ENCODE data around the gene NBL1. TPM values are rescaled to one million over a fixed set of nuclear protein-coding genes. Genes with fewer than 3 reads are reported as not detected.
A peak's percentile ranks its signal among the peaks of the same experiment; 100 is the strongest.

NBL1 gene
- total and polyA plus RNA-seq, 5 experiments from 2014 or later = 7.7 to 19.3 (median 14.0) TPM

GRCh38 chr1:19682257-19682656 lies 38.1 kb downstream of the NBL1 start:
- Mint-ChIP-seq H3K4me3 (no peak overlapping the region), H3K4me1 (peaks cover under 1 to 8% (median 6%) of the 10 kb centered on the region in 4 donors), H3K27ac (peak overlapping the region in 1 of 10 donors; percentile 27), H3K27me3 (peaks cover 0 to 1% (median 0%) of the 10 kb centered on the region in 5 donors), H3K9me3 (peaks cover 0 to 2% (median 0%) of the 10 kb centered on the region in 9 donors), H3K36me3 (peaks cover 0 to 8% (median 3%) of the 10 kb centered on the region in 3 donors)
- DNase-seq (no peak), ATAC-seq (no peak)
- POLR2A ChIA-PET = no interaction called here

- POLR2A ChIA-PET = no interaction called here
- Mint-ChIP-seq H3K27ac (no peak overlapping the region), H3K4me3 (no peak overlapping the region), H3K9me3 (peaks cover 0 to 4% (median 0%) of the 10 kb centered on the region in 9 donors), H3K27me3 (no peaks in the 10 kb centered on the region), H3K4me1 (peaks cover 7 to 14% (median 11%) of the 10 kb centered on the region in 4 donors), H3K36me3 (peaks cover 0 to 12% (median 3%) of the 10 kb centered on the region in 3 donors)
- DNase-seq = no peak
- no peak for ATAC-seq
Measured at GRCh38 chr1:19682901-19683300, 38.8 kb downstream of the NBL1 start.

- POLR2A ChIA-PET = interaction anchor here (0.8 kb wide), 1 partner anchor 21 kb away, joined by 3 read pairs; no protein-coding TSS in a partner anchor
- no peak overlapping the region for H3K27ac Mint-ChIP-seq
- no peaks in the 10 kb centered on the region for H3K27me3 Mint-ChIP-seq
- peaks cover 0 to 12% (median 3%) of the 10 kb centered on the region in 3 donors for H3K36me3 Mint-ChIP-seq
- ATAC-seq = no peak
- peaks cover 0 to 4% (median 0%) of the 10 kb centered on the region in 9 donors for H3K9me3 Mint-ChIP-seq
- H3K4me3 Mint-ChIP-seq = no peak overlapping the region
- H3K4me1 Mint-ChIP-seq = peaks cover 11 to 19% (median 14%) of the 10 kb centered on the region in 4 donors
- peak in 1 of 10 donors; percentile 30 for DNase-seq
Measured at GRCh38 chr1:19683351-19683750, 39.2 kb downstream of the NBL1 start.

- Mint-ChIP-seq H3K27ac (peak overlapping the region in 2 of 10 donors; percentile 33 to 34), H3K4me3 (no peak overlapping the region)
- no peak for ATAC-seq
Measured at GRCh38 chr1:19684677-19685076, 40.6 kb downstream of the NBL1 start.

GRCh38 chr1:19685994-19686393 lies 41.9 kb downstream of the NBL1 start:
- DNase-seq (no peak), ATAC-seq (no peak)
- H3K27ac Mint-ChIP-seq = peak overlapping the region in 2 of 10 donors; percentile 48 to 76
- peaks cover 20 to 39% (median 30%) of the 10 kb centered on the region in 4 donors for H3K4me1 Mint-ChIP-seq
- H3K9me3 Mint-ChIP-seq = peaks cover 0 to 8% (median 0%) of the 10 kb centered on the region in 9 donors
- H3K36me3 Mint-ChIP-seq = peaks cover 5 to 21% (median 5%) of the 10 kb centered on the region in 3 donors
- no peaks in the 10 kb centered on the region for H3K27me3 Mint-ChIP-seq
- POLR2A ChIA-PET = no interaction called here
- no peak overlapping the region for H3K4me3 Mint-ChIP-seq

More at GRCh38 chr1:19684677-19685076, 40.6 kb downstream of the NBL1 start:
- peak in 1 of 10 donors; percentile 15 for DNase-seq
- Mint-ChIP-seq H3K27me3 (no peaks in the 10 kb centered on the region), H3K9me3 (peaks cover 0 to 4% (median 0%) of the 10 kb centered on the region in 9 donors), H3K4me1 (peaks cover 17 to 32% (median 24%) of the 10 kb centered on the region in 4 donors), H3K36me3 (peaks cover 0 to 12% (median 3%) of the 10 kb centered on the region in 3 donors)
- POLR2A ChIA-PET = interaction anchor here (1.0 kb wide), 1 partner anchor 8 kb away, joined by 3 read pairs; no protein-coding TSS in a partner anchor

GRCh38 chr1:19687414-19687813 lies 43.3 kb downstream of the NBL1 start:
- H3K36me3 Mint-ChIP-seq = peaks cover 5 to 30% (median 9%) of the 10 kb centered on the region in 3 donors
- peaks cover 0 to 12% (median 0%) of the 10 kb centered on the region in 9 donors for H3K9me3 Mint-ChIP-seq
- no peaks in the 10 kb centered on the region for H3K27me3 Mint-ChIP-seq
- H3K4me3 Mint-ChIP-seq = peak overlapping the region in 6 of 10 donors; percentile 7 to 72 (median 60)
- ATAC-seq (no peak), DNase-seq (peak in 1 of 10 donors; percentile 6)
- peaks cover 20 to 43% (median 32%) of the 10 kb centered on the region in 4 donors for H3K4me1 Mint-ChIP-seq
- POLR2A ChIA-PET = no interaction called here
- peak overlapping the region; percentile 56 to 95 (median 90) for H3K27ac Mint-ChIP-seq

- DNase-seq = peak in 7 of 10 donors; percentile 10 to 67 (median 58)
- POLR2A ChIA-PET = interaction anchor here (0.6 kb wide), 1 partner anchor 80 kb away, joined by 3 read pairs; no protein-coding TSS in a partner anchor
- Mint-ChIP-seq H3K36me3 (peaks cover 5 to 28% (median 10%) of the 10 kb centered on the region in 3 donors), H3K27ac (peak overlapping the region; percentile 85 to 95 (median 90)), H3K27me3 (no peaks in the 10 kb centered on the region), H3K4me1 (peaks cover 20 to 43% (median 32%) of the 10 kb centered on the region in 4 donors), H3K9me3 (peaks cover 0 to 12% (median 0%) of the 10 kb centered on the region in 9 donors), H3K4me3 (peak overlapping the region; percentile 41 to 72 (median 64))
- peak; percentile 76 to 88 for ATAC-seq
Measured at GRCh38 chr1:19688041-19688842, 44.1 kb downstream of the NBL1 start.

- peaks cover 20 to 43% (median 32%) of the 10 kb centered on the region in 4 donors for H3K4me1 Mint-ChIP-seq
- POLR2A ChIA-PET = interaction anchor here (0.6 kb wide), 1 partner anchor 79 kb away, joined by 3 read pairs; no protein-coding TSS in a partner anchor
- H3K4me3 Mint-ChIP-seq = peak overlapping the region in 3 of 10 donors; percentile 10 to 70 (median 55)
- H3K27ac Mint-ChIP-seq = peak overlapping the region; percentile 85 to 95 (median 90)
- peaks cover 5 to 35% (median 18%) of the 10 kb centered on the region in 3 donors for H3K36me3 Mint-ChIP-seq
- H3K9me3 Mint-ChIP-seq = peaks cover 0 to 12% (median 0%) of the 10 kb centered on the region in 9 donors
- DNase-seq (peak in 1 of 10 donors; percentile 26), ATAC-seq (no peak)
- H3K27me3 Mint-ChIP-seq = no peaks in the 10 kb centered on the region
Measured at GRCh38 chr1:19689085-19689757, 45.1 kb downstream of the NBL1 start.

- Mint-ChIP-seq H3K27ac (peak overlapping the region in 6 of 10 donors; percentile 30 to 91 (median 74)), H3K27me3 (no peaks in the 10 kb centered on the region), H3K4me1 (peaks cover 21 to 43% (median 32%) of the 10 kb centered on the region in 4 donors), H3K9me3 (peaks cover 0 to 12% (median 0%) of the 10 kb centered on the region in 9 donors), H3K36me3 (peaks cover 5 to 41% (median 24%) of the 10 kb centered on the region in 3 donors), H3K4me3 (peak overlapping the region in 2 of 10 donors; percentile 2 to 48)
- no peak for ATAC-seq
- POLR2A ChIA-PET = no interaction called here
- peak in 1 of 10 donors; percentile 26 for DNase-seq
Measured at GRCh38 chr1:19689856-19690255, 45.7 kb downstream of the NBL1 start.

GRCh38 chr1:19690342-19690741 lies 46.2 kb downstream of the NBL1 start:
- DNase-seq (peak in 1 of 10 donors; percentile 32), ATAC-seq (no peak)
- peaks cover 21 to 43% (median 32%) of the 10 kb centered on the region in 4 donors for H3K4me1 Mint-ChIP-seq
- POLR2A ChIA-PET = no interaction called here
- peak overlapping the region in 6 of 10 donors; percentile 46 to 91 (median 56) for H3K27ac Mint-ChIP-seq
- peaks cover 0 to 12% (median 0%) of the 10 kb centered on the region in 9 donors for H3K9me3 Mint-ChIP-seq
- H3K27me3 Mint-ChIP-seq = no peaks in the 10 kb centered on the region
- no peak overlapping the region for H3K4me3 Mint-ChIP-seq
- peaks cover 5 to 41% (median 25%) of the 10 kb centered on the region in 3 donors for H3K36me3 Mint-ChIP-seq

- Mint-ChIP-seq H3K36me3 (peaks cover 5 to 40% (median 38%) of the 10 kb centered on the region in 3 donors), H3K27me3 (no peaks in the 10 kb centered on the region), H3K4me3 (no peak overlapping the region), H3K27ac (peak overlapping the region in 1 of 10 donors; percentile 62), H3K4me1 (peaks cover 6 to 14% (median 9%) of the 10 kb centered on the region in 4 donors), H3K9me3 (peaks cover 0 to 10% (median 0%) of the 10 kb centered on the region in 9 donors)
- DNase-seq = peak in 1 of 10 donors; percentile 36
- POLR2A ChIA-PET = no interaction called here
- ATAC-seq = no peak
Measured at GRCh38 chr1:19694298-19694697, 50.2 kb downstream of the NBL1 start.

GRCh38 chr1:19695772-19696171 lies 51.7 kb downstream of the NBL1 start:
- peaks cover 0 to 49% (median 30%) of the 10 kb centered on the region in 3 donors for H3K36me3 Mint-ChIP-seq
- peaks cover 0 to 6% (median 0%) of the 10 kb centered on the region in 9 donors for H3K9me3 Mint-ChIP-seq
- H3K4me3 Mint-ChIP-seq = no peak overlapping the region
- H3K27me3 Mint-ChIP-seq = no peaks in the 10 kb centered on the region
- peak overlapping the region in 1 of 10 donors; percentile 53 for H3K27ac Mint-ChIP-seq
- ATAC-seq (no peak), DNase-seq (peak in 1 of 10 donors; percentile 27)
- POLR2A ChIA-PET = no interaction called here
- peaks cover 0 to 4% (median 3%) of the 10 kb centered on the region in 4 donors for H3K4me1 Mint-ChIP-seq

Measured in naive thymus-derived CD8-positive, alpha-beta T cell (primary cell).